Hepatic stellate cell (primary cell): ENCODE results near the gene CRTC1.

Experiments
- DNase-seq: peaks from one replicate; pipeline ENCODE4 v3.0.0; 2011; ENCODE audit warnings: low spot score

Gene CRTC1

DNA sequence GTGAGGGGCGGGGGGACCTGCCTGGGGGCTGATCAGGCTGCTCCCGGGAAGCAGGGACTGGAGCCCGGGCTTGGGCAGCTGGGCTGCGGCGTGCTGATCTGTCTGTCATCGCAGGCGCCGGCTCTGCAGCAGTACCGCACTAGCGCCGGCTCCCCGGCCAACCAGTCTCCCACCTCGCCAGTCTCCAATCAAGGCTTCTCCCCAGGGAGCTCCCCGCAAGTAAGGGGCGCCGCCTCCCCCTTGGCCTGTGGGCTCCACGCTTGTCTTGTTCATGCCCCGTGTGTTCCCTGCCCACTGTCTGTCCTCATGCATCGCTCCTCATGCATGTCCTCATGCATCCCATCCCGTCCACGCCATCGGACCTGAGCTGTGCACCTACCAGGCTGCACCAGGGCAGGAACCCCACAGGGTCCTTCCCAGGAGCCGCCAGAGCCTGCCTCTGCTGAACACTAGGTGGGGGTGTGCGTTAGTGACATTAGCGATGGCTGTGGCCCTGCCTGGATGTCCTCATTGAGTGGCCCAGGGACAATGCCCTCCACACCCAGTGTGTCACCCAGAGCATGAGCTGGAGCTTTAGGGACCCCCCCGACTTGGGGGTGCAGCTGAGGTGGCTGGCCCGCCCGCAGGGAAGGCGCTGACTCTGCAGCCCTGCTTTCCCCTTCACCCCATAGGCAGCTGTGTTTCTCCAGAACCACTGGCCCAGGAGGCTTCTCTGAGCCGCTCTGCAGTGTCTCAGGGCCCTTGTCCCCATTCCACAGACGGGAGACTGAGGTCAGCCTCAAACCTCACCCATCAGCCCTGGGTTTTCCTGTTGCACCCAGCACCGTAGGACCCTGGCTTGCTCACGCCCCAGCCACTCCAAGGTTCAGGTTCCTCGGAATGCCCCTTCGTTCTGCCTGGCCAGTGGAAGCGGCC, 88.1 kb downstream of the CRTC1 start:
- DNase-seq = no peak

DNA sequence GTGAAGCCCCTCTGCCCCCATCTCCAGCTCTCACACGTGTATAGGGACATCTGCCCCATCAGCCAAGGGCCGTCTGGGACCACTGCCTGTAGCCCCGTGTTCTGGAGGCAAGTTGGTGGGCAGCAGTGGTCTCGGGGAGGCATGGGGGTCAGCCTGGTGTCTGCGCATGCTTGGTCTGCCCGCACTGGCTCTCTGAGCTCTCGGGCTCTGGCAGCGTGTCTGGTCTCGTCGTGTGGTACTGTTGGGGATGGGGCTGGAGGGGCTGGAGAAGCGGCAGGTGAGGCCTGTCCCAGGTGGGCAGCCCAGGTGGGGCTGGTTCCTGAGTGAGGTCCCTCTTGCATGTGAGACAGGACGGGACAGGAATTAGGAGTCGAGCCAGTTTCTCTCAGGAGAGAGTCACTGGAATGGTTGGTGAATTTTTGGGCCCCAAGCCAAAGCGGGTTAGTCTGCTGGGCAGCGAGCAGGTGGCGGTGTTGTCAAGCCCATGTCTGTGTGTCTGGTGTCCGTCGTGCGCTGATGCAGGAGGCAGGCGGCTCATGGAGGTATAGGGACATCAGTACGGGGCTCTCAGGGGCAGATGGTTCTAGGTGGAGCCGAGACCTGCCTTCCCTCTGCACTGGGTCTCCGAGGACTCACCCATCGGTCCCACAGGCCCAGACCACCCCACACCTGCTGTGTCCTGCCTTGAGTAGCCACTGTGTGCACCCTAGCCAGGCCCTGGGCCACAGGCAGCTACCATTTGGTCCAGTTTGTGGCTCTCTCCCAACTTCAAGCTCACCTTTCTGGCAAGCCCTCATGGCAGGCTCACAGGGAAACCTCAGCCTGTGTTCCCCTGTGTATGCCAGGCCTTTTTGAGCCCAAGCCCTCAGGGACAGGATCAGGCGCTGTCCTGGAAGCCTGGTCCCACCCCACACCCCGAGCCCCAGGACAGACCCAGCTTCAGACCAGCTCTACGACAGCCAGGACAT, 89.4 kb downstream of the CRTC1 start:
- no peak for DNase-seq

DNA sequence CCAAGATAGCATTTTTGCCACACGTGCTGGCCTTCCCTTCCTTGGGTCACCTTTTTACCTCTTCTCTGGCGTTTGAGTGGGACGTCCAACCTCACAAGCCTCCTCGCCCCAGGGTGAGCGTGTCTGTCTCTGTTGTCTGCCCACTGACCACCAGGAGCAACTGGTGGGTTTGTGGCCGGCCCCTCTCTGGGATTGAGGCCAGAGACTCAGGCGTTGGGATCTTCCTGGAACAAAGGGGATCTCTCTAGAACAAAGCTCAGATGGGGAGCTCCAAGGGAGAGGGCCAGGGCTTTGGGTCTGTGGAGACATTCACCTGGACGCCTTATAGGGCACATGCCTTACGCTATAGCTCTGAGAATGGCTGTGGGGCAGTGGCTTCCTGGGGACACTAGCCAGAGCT, 90.2 kb downstream of the CRTC1 start:
- DNase-seq = no peak

DNA sequence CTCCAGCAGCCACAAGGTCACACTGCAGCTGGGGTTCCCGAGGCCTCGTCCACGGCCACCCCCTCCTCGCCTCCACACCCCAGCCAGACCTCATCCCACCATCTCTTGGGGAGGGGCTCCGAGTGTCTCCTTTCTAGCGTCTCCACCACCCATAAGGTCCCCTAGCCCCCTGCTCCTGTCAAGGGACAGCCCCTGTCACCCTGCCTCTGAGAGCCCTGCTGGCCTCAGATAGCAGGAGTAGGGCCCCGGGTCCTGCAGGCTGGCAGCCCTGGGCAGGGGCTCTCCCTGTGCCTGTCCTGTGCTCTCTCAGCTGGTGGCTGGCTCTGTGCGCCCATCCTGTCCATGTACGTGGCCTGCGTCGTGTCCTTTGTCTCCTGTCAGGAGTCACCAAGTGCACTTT, 90.6 kb downstream of the CRTC1 start:
- DNase-seq = no peak

DNA sequence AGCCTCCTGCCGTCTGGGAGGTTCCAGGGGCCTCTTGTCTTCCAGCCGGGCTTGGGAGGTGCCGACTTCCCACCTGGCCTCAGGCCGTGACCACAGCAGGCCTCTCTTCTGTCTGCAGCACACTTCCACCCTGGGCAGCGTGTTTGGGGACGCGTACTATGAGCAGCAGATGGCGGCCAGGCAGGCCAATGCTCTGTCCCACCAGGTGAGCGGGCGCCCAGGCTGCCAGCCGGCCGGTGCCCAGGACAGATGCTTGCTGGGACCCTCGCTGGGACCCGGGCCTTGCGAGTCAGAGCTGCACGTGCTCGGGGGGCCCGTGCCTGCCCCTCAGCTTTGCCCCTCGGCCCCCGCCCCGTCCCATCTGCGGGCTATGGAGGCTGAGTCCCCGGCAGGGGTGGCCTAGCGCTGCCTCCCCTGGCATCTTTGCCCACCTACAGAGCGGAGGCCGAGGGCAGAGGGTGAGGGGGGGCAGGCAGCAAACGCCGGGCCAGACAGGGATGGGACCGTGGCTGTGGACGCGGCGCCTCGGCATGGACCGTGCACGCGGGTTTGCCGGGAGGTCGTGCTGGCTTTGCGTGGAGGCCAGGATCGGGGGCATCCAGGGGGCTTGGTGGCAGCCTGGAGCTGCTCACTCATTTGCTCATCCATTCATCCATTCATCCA, 91.4 kb downstream of the CRTC1 start:
- no peak for DNase-seq

DNA sequence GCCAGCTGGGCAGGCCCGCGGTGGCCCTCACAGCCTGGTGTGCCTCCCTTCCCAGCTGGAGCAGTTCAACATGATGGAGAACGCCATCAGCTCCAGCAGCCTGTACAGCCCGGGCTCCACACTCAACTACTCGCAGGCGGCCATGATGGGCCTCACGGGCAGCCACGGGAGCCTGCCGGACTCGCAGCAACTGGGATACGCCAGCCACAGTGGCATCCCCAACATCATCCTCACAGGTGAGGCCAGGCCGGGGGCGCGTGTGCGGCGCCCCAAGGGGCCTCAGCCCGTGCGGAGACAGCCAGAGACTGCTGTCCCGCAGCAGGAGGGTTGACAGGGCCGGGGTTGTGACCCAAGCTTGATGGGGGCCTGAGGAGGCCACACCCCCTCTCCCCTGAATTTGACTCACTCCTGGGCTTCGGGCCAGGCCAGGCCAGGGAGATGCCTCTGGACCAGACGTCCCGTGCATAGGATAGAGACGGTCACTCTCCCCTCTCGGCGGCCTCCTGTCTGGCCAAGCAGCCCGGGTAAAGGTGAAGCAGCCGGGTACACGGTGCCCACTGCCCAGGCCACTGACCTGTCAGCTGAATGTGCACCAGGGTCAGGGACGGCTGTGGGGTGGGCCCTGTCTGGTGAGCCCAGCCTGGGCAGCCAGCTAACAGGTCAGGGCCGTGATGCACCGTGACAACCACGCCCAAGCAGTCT, 92.3 kb downstream of the CRTC1 start:
- DNase-seq = peak; percentile 84

DNA sequence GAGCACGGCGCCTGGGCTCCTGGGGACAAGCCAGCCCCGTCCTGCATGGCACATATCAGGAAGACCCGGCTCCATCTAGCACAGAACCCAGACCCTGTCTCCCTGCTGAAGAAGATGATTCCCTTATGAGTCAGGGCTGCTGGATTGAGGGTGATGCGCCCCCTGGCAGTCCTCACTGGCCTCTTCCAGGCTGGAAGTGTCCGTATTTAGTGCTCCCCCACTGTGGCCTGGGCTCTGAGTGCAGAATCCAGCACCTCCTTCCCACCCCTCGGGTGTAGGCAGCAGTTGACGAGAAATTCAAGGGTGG, 92.8 kb downstream of the CRTC1 start:
- peak; percentile 84 for DNase-seq

DNA sequence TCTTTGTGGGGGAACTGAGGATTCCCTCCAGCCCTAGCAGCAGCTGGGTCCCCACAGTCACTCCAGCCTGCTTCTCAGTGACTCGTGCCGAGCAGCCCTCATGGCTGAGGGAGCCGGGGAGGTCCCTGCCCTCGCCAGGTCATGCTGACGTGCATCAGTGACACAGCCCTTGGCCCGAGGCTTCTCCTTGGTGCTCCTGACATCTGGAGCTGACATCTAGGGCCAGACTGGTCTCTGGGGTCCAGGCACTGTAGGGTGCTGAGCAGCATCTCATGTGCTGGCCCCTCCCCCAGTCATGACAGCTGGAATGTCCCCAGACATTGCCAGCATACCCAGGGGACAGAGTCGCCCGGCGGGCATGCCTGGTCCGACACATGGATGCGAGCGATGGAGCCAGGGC, 93.3 kb downstream of the CRTC1 start:
- DNase-seq = peak; percentile 79

DNA sequence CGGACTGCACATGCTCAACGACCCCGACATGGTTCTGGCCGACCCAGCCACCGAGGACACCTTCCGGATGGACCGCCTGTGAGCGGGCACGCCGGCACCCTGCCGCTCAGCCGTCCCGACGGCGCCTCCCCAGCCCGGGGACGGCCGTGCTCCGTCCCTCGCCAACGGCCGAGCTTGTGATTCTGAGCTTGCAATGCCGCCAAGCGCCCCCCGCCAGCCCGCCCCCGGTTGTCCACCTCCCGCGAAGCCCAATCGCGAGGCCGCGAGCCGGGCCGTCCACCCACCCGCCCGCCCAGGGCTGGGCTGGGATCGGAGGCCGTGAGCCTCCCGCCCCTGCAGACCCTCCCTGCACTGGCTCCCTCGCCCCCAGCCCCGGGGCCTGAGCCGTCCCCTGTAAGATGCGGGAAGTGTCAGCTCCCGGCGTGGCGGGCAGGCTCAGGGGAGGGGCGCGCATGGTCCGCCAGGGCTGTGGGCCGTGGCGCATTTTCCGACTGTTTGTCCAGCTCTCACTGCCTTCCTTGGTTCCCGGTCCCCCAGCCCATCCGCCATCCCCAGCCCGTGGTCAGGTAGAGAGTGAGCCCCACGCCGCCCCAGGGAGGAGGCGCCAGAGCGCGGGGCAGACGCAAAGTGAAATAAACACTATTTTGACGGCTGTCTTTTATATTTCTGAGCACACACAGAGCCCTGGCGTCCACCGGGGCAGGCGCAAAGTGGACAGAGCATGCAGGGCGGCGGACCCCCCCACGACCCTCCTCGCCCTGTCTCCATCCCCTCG, 94.0 kb downstream of the CRTC1 start:
- DNase-seq = no peak

DNA sequence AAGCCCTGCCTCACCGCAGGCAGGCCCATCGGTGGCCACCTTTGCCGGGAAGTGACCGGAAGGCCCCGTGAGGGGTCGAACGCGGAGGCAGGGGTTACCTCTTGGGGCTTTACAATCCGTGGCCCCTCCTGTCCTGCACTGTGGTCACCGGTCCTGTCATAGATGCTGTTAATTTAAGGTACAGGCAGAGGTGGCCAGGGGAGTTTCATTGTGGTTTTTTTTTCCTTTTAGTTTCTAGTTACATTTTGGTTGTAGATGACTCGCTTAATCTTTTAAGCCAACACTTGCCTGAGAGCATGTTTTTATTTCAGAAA, 94.6 kb downstream of the CRTC1 start:
- DNase-seq = no peak

DNA sequence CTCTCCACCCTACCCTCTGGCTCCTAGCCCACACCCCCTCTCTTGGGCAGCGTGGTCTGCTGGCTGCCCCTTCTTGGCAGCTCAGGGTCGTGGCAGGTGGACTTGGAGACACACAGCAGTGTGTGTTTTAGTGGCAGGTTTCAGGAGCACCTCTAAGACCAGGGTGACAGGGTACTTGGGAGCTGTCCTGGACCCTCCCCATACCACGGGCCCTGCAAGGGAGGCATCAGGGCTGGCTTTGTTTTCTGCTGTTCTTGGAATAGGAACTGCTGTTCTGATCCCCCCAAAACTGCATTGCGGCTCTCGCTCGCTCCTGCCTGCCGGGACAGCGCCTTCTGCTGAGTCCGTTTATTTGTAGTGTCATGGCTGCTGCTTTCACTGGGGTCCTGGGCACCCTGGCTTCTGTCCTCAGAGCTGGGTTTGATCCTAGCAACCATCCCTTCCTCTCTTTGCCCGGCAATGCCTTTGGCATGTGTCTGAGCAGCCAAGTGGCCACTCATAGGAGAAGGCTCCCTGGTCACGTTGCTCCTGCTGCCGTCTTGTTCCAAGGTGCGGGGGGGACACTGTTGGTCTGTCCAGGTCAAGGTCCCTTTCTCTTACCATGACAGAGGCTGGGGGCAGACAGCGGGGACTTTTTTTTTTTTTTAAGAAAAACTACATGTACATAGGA, 95.5 kb downstream of the CRTC1 start:
- DNase-seq = no peak

DNA sequence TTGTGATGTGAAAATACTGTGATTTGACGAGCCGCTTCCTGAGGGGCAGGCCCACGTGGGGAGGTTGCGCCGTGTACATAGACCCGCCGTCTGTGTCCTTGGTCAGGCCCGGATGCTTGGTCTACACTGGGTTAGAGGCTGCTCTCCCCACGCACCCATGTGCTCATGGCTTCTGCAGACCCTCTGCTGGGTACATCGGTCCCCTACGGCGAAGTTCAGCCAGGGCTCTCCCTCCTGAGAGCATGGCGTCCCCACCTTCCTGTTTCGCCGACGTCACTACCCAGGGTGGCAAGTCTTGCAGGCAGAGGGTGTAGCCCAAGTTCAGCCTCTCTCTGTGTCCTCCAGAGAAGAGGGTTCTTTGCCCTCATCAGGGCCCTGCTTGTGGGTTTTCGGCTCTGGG, 96.6 kb downstream of the CRTC1 start:
- no peak for DNase-seq

DNA sequence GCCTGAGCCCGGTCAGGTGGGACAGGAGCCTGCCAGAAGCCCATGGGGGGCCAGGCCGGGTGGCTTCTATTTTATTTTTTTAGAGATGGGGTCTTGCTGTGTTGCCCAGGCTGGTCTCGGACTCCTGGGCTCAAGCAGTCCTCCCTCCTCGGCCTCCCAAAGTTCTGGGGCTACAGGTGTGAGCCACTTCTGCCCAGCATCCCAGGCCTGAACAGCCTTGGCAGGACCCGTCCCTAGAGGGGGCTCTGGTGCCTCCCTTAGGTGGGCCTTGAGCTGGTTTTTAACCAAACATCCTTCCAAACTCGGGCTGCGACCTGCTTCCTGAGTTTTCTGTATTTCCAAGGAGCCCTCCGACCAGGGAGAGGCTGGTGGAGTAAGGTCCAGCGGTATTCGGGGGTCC, 97.2 kb downstream of the CRTC1 start:
- DNase-seq = no peak

DNA sequence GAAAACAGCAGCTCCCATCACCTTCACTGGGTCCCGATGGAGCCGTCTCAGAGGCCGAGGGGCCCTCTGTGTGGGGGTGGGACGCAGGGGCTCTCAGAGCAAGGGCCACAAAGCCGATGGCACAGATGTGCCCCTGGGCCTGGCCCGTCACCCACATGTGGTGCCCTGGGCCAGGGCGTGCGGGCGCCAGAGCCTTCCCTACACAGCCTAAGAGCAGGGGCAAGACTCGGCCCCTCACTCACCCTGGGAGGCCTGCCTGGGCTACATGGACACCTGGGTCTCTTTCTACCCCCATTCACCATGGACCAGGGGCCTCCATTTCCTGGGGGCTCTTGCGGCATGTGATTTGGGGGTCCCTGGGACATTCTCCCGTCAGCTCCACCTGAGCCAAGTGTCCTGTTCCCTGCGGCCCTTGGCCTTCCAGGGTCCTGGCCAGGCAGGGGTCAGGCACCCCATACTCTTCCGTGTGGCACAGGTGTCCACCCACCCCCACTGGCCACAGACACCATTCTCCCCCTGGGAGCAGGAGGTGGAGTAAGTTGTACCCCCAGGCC, 97.6 kb downstream of the CRTC1 start:
- DNase-seq = no peak

DNA sequence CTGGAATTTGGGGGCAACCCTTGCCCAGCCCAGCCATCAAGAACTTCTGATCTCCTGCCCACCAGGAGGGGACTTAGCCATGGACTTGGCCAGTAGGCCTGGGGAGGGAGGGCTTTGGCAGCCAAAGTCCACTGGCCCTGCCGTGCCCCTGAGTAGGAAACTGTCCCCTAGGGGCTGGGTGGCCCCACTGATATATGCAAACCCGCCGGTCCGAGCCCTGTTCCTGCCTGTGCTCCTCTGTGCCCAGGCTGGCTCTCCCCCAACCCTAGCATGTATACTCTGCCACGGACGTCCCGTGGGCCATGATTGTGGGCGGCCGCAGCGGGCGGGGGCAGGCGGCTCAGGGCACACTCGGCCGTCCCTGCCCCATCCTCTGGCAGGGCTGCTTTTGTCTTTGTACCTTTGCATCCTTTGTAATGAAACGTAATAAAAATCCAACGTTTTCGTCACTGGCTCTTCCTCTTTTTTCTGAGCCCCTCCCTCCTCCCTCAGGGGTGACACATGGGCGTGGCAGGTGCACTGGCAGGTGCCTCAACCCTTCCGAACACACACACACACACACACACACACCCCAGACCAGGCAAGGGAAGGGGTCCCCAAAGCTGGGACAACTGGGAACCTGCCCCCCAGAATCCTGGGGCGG, 98.5 kb downstream of the CRTC1 start:
- no peak for DNase-seq

DNA sequence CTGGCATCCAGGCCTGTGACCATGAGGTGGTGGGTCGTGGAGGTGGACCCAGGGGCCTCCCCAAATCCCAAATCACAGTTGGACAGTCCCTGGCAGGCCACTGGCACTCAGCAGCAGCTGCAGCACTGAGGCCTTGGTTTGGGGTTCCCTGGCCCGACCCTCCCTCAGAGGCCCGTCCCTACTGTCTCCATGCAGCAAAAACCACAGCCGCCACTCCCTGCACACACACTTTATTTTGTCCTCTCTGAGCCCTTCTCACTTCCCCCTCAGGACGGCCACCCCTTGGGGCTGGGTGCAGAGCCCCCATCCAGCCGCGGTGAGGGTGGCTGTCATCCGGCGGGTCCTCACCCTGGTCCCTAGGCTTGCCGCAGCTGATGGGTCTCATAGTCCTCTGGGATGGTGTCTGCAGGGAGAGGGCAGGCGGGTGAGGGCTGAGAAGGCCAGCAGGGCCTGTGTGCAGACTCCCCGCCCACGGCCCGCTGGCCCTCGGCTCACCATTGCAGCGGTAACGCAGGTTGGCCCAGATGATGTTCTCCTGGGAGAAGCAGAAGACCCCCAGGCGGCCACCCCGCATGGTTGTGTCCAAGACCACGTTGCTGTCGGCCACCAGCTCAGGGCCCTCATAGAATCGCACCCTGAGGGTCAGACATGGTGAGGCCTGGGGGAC, 99.2 kb downstream of the CRTC1 start:
- no peak for DNase-seq

DNA sequence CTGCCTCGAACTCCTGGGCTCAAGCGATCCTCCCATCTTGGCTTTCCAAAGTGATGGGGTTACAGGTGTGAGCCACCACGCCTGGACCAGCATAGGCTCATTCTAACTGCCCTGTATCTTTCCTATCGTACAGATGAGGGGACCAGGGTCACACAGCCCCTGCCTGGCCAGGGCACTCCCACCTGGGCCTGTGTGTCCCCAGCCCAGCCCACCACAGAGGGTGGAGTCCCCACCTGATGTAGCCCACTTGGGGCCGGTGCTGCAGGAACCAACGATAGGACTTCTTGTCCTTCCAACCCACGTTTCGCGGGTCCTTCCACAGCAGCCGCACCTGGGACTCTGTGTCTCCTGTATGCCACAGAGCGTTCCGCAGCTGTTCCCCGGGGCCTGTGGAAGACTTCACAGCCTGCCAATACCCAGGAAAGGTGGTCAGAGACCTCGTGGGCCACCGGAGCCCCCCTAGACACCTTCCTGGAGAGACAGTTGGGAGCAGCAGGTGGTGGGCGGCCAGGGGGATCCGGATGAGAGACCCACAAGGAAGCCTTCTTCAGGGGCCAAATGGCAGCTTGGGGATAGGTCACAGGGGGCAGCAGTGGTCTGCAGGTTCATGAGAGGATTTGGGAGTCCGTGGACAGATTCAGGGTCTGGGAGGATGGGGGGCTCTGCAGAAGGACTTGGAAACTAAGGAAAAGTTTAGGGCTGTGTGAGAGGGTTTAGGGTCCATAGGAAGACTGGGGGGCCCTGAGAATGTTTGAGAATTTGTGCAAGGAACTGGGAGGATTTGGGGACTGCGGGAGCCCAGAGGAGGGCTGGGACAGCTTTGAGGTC, 100.7 kb downstream of the CRTC1 start:
- no peak for DNase-seq

DNA sequence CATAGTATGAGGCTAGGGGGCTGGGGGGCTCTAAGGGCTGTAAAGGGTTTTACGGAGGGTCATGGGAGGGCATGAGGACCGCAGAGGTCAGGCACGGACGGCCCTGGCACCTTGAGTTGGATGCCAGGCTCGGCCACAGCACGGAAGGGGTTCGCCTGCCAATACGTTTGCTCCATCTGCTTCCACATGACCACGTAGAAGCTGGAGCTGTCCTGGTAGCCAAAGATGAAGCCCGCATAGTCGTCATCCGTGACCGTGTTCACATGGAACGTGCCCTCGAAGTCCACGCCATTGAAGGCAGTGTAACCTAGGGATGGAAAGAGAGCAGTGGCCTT, 101.3 kb downstream of the CRTC1 start:
- no peak for DNase-seq
